HepG2 (cell line): ENCODE data around the gene NOP9. TPM values are rescaled to one million over a fixed set of nuclear protein-coding genes. Genes with fewer than 3 reads are reported as not detected.

Source experiments
- ATAC-seq: fragments of 200-7000 bp; cut with Tn5 transposase; 3 replicates; pipeline ENCODE4 v1.9.1; 2020; ENCODE audit warnings: mild to moderate bottlenecking, moderate library complexity
- BruUV-seq: library from RNA; stranded (reverse); fragments of 400-500 nt; replicated peaks from 2 replicates; lab custom pipeline; 2021; lab: Mats Ljungman, UMichigan
- CTCF ChIA-PET: fragments of 300-600 bp; formaldehyde crosslinking; extraction: SDS; loops from one replicate; lab custom pipeline; 2021; ENCODE audit warnings: low total read pairs, inconsistent platforms, low intra/inter-chr PET ratio; lab: Yijun Ruan, JAX
- POLR2A ChIA-PET: fragments of 350-600 bp; sonication (Branson Sonifier 250); formaldehyde crosslinking; loops from one replicate; lab custom pipeline; 2020; ENCODE audit warnings: antibody characterized with exemption, inconsistent platforms; lab: Yijun Ruan, JAX
- DNase-seq: peaks from one replicate; pipeline ENCODE4 v3.0.0-alpha.2; 2015; ENCODE audit warnings: low spot score
- FAIRE-seq: peaks from 3 replicates; lab custom pipeline; 2011; peaks lifted over from hg19 to GRCh38; lab: Jason Lieb, UNC
- H2AFZ ChIP-seq: one replicate; pipeline ENCODE4 v1.6.1; 2011; ENCODE audit warnings: low read length, inconsistent platforms
- H3K27ac ChIP-seq: fragments of 300-600 bp; 3 replicates; pipeline ENCODE4 v1.8.0; 2011; ENCODE audit warnings: mixed run types, mild to moderate bottlenecking, mixed read lengths, low read length, inconsistent platforms; ENCODE audit not compliant: insufficient read depth; ENCODE audit errors: extremely low read length
- H3K27me3 ChIP-seq, 2 experiments: fragments of 200-600 bp in 1 of 2; 2 replicates in 1 of 2; 3 replicates in 1 of 2; pipeline versions ENCODE4 v1.6.0 to v1.8.0; 2011; ENCODE audit warnings: low read length in 2 of 2, mild to moderate bottlenecking in 2 of 2, moderate library complexity in 2 of 2, inconsistent platforms in 1 of 2; ENCODE audit not compliant: insufficient read depth in 2 of 2, control insufficient read depth in 1 of 2
- H3K36me3 ChIP-seq, 2 experiments: fragments of 200-600 bp in 1 of 2; replicated peaks in 1 of 2; 2 replicates in 1 of 2; 3 replicates in 1 of 2; pipeline versions ENCODE4 v1.5.1 to v1.8.0; 2011; ENCODE audit warnings: low read length in 2 of 2, inconsistent platforms in 1 of 2; ENCODE audit not compliant: insufficient read depth in 2 of 2, control insufficient read depth in 1 of 2
- H3K4me1 ChIP-seq: 2 replicates; pipeline ENCODE4 v1.5.1; 2012; ENCODE audit warnings: low read length, inconsistent platforms; ENCODE audit not compliant: insufficient read depth
- H3K4me2 ChIP-seq: 2 replicates; pipeline ENCODE4 v1.6.0; 2011; ENCODE audit warnings: low read depth, low read length, inconsistent platforms
- H3K4me3 ChIP-seq, 3 experiments: fragments of 200-600 bp in 1 of 3; sonication (generic), shearing (Covaris generic) in 1 of 3; replicated peaks in 1 of 3; 2 replicates each; pipeline ENCODE4 v1.5.1; 2011 to 2016; ENCODE audit warnings: low read length in 3 of 3, inconsistent platforms in 2 of 3, low read depth in 2 of 3, mild to moderate bottlenecking in 2 of 3, control low read depth in 1 of 3, mixed read lengths in 1 of 3; ENCODE audit not compliant: insufficient read depth in 1 of 3
- H3K79me2 ChIP-seq: one replicate; pipeline ENCODE4 v1.6.1; 2011; ENCODE audit warnings: low read length, inconsistent platforms; ENCODE audit not compliant: insufficient read depth
- H3K9ac ChIP-seq: 2 replicates; pipeline ENCODE4 v1.6.0; 2011; ENCODE audit warnings: mild to moderate bottlenecking, low read depth, low read length, inconsistent platforms; ENCODE audit not compliant: insufficient read depth
- H3K9me3 ChIP-seq: 2 replicates; pipeline ENCODE4 v1.5.1; 2012; ENCODE audit warnings: mild to moderate bottlenecking, low read length
- H4K20me1 ChIP-seq: 2 replicates; pipeline ENCODE4 v1.6.0; 2011; ENCODE audit warnings: inconsistent platforms, mild to moderate bottlenecking, low read length, moderate library complexity; ENCODE audit not compliant: insufficient read depth
- ESRRA ChIP-seq: sonication (generic); formaldehyde crosslinking; IDR thresholded peaks from 2 replicates; pipeline ENCODE4 v1.5.1; 2020; ENCODE audit warnings: mild to moderate bottlenecking, low read depth, missing genetic modification reagents
- FLYWCH1 ChIP-seq: sonication (generic); formaldehyde crosslinking; IDR thresholded peaks from 2 replicates; pipeline ENCODE4 v1.8.1; 2023; ENCODE audit warnings: mild to moderate bottlenecking, missing genetic modification reagents
- FOXK1 ChIP-seq: sonication (generic); formaldehyde crosslinking; IDR thresholded peaks from 2 replicates; pipeline ENCODE4 v1.4.0; 2020; ENCODE audit warnings: low read depth, missing genetic modification reagents, borderline replicate concordance
- HMG20A ChIP-seq: IDR thresholded peaks from 2 replicates; pipeline ENCODE4 v1.6.1; 2016; ENCODE audit warnings: borderline replicate concordance
- HNRNPLL ChIP-seq: fragments of 200-400 bp; formaldehyde crosslinking; IDR thresholded peaks from 2 replicates; pipeline ENCODE4 v1.6.1; 2017; ENCODE audit warnings: mild to moderate bottlenecking, low read depth, low read length; ENCODE audit not compliant: poor library complexity, severe bottlenecking
- KDM4B ChIP-seq: sonication (generic); formaldehyde crosslinking; IDR thresholded peaks from 2 replicates; pipeline ENCODE4 v1.4.0; 2020; ENCODE audit warnings: missing genetic modification reagents
- NPAS2 ChIP-seq: sonication (generic); formaldehyde crosslinking; IDR thresholded peaks from 2 replicates; pipeline ENCODE4 v1.8.0; 2022; ENCODE audit warnings: mild to moderate bottlenecking, missing genetic modification reagents, borderline replicate concordance
- RARG ChIP-seq: sonication (generic); formaldehyde crosslinking; IDR thresholded peaks from 2 replicates; pipeline ENCODE4 v1.4.0; 2020; ENCODE audit warnings: low read depth, mild to moderate bottlenecking, missing genetic modification reagents
- SCMH1 ChIP-seq: sonication (generic); formaldehyde crosslinking; IDR thresholded peaks from 2 replicates; pipeline ENCODE4 v1.9.0; 2021; ENCODE audit warnings: missing genetic modification reagents, mild to moderate bottlenecking, borderline replicate concordance
- TAF15 ChIP-seq: fragments of 200-400 bp; formaldehyde crosslinking; IDR thresholded peaks from one replicate; pipeline ENCODE4 v1.6.1; 2018; ENCODE audit warnings: mild to moderate bottlenecking, low read depth, low read length; ENCODE audit not compliant: poor library complexity, severe bottlenecking
- ZNF280B ChIP-seq: sonication (generic); formaldehyde crosslinking; IDR thresholded peaks from 2 replicates; pipeline ENCODE4 v1.5.0; 2020; ENCODE audit warnings: missing genetic modification reagents, mild to moderate bottlenecking, borderline replicate concordance
- ZNF616 ChIP-seq: sonication (generic); formaldehyde crosslinking; IDR thresholded peaks from 2 replicates; pipeline ENCODE4 v1.5.0; 2020; ENCODE audit warnings: low read depth, mild to moderate bottlenecking, missing genetic modification reagents
- ZNF644 ChIP-seq: IDR thresholded peaks from 2 replicates; pipeline ENCODE4 v1.6.1; 2016; ENCODE audit warnings: low read depth
- ZNF687 ChIP-seq: sonication (generic); formaldehyde crosslinking; IDR thresholded peaks from 2 replicates; pipeline ENCODE4 v1.5.1; 2020; ENCODE audit warnings: mild to moderate bottlenecking, missing genetic modification reagents, moderate library complexity
- WGBS: methylation state at CpG from one replicate; pipeline ENCODE4 v1.1.6; 2017; ENCODE audit warnings: low lambda C conversion rate; 5-methylcytosine and 5-hydroxymethylcytosine counted together
- in situ Hi-C: cut with HindIII; loops from 2 replicates; pipeline ENCODE4 v1.10.0; 2017; ENCODE audit warnings: low pct_unique_long_range_greater_than_20kb; ENCODE audit not compliant: extremely low pct_ligation_motif_present
- intact Hi-C: fragments of 100-400 bp; cut with micrococcal nuclease; formaldehyde crosslinking; loops from one replicate; pipeline ENCODE4 v1.10.0; 2022; ENCODE audit not compliant: unreplicated experiment
- polyA plus RNA-seq, 8 experiments: library from polyadenylated mRNA; depleted of rRNA in 3 of 8; stranded (reverse) in 7 of 8; unstranded in 1 of 8; fragments of >200 nt; fragmentation: Illumina TruSeq in 4 of 8; extraction: Trizol in 4 of 8; gene quantifications; 2 replicates each; pipeline versions ENCODE4 v1.2.1 to v1.2.3, GENCODE V29; 2011 to 2016; ENCODE audit warnings: low read depth in 4 of 8, missing spikeins in 1 of 8, mixed read lengths in 1 of 8; ENCODE audit not compliant: insufficient read depth in 1 of 8
- total RNA-seq, 5 experiments: library from RNA; depleted of rRNA; stranded (reverse); fragments of >200 nt; fragmentation: Illumina TruSeq; extraction: Trizol; gene quantifications; 2 replicates each; pipeline ENCODE4 v1.2.3, GENCODE V29; 2016; ENCODE audit warnings: low read depth in 1 of 5

Gene NOP9
- total and polyA plus RNA-seq, 2 of the 13 experiments (the other 11 are each of a cell fraction or from before 2014, with no cell fraction given) = 24.5 to 61.6 TPM

GRCh38 chr14:24325963-24326362 is 26.3 kb downstream of the NOP9 start:
- H3K27ac ChIP-seq = no peak overlapping the region
- H3K4me3 ChIP-seq = no peak overlapping the region
- H4K20me1 ChIP-seq = no peaks in the 10 kb centered on the region
- ChIA-PET CTCF (no interaction called here), POLR2A (interaction anchor here (1.2 kb wide), 1 partner anchor 55 kb away, joined by 3 read pairs; the partner anchor contains the start of gene RABGGTA)
- TF ChIP-seq HNRNPLL (no peak), TAF15 (no peak), SCMH1 (CRISPR knock-in tag) (no peak), ZNF644 (CRISPR knock-in tag) (no peak), RARG (CRISPR knock-in tag) (no peak), ESRRA (CRISPR knock-in tag) (no peak), HMG20A (CRISPR knock-in tag) (no peak), FLYWCH1 (CRISPR knock-in tag) (no peak), ZNF616 (CRISPR knock-in tag) (no peak), NPAS2 (CRISPR knock-in tag) (0 out of 2 replicates have a peak, but pooled peaks have one; percentile 53), KDM4B (no peak), ZNF280B (CRISPR knock-in tag) (0 out of 2 replicates have a peak, but pooled peaks have one; percentile 26), ZNF687 (CRISPR knock-in tag) (0 out of 2 replicates have a peak, but pooled peaks have one; percentile 8), FOXK1 (no peak)
- H3K4me2 ChIP-seq = no peak overlapping the region
- peaks cover 29 to 79% of the 10 kb centered on the region in 2 experiments for H3K27me3 ChIP-seq
- no peak overlapping the region for H3K9ac ChIP-seq
- no peak overlapping the region for H2AFZ ChIP-seq
- in situ Hi-C loops (no loop called here), intact Hi-C loops (no loop called here)
- DNase-seq (no peak), ATAC-seq (no peak), FAIRE-seq (no peak)
- no peaks in the 10 kb centered on the region for H3K9me3 ChIP-seq
- 28% methylated on average over 9 of the region's 9 CpGs for WGBS
- H3K79me2 ChIP-seq = no peaks in the 10 kb centered on the region
- no peaks in the 10 kb centered on the region for H3K36me3 ChIP-seq
- BruUV-seq = no TSS peak
- peaks cover 9% of the 10 kb centered on the region for H3K4me1 ChIP-seq
